Cerebellar cortex (tissue), 1 donor: Measurements from ENCODE around the gene GABRR2.

Source experiments
- DNase-seq: peaks from one replicate; pipeline ENCODE4 v3.0.0-alpha.2; 2015; ENCODE audit warnings: low spot score

The GABRR2 gene

DNA sequence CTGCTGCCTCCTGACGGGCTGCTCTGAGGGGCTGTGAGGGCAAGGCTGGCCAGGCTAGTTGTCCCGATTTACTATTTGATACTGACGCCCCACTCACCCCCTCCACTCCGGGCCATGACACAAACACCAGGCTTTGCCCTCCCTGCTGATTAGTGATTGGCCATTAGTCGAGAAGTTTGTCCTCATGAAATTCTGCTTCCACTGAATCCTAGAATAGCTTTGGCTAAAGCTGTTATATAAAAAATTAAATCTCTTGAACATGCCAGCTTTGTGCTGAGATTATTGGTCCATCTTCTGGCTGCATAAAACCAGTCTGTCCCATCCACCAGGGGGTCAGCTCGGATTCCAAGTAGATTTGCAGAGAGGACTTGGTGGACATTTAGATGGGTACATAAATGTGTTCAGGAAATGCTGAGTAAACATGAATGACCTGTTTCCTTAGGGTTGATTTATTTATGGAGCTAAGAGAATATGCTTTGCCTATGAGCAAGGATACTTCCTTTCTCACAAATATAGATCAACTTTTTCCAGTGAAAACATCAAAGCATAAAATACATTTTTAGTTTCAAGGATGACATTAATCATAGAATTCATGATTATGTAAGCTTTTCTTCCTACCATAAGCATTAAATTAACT lies at the start of gene GABRR2:
TSS of gene GABRR2 (minus strand) at position 51 of the 637 bp plus-strand sequence. CDS start 134 bp downstream, outside the sequence.
- no peak for DNase-seq

- no peak for DNase-seq
Measured at GRCh38 chr6:89364586-89364985, 49.5 kb upstream of the GABRR2 start.

DNA sequence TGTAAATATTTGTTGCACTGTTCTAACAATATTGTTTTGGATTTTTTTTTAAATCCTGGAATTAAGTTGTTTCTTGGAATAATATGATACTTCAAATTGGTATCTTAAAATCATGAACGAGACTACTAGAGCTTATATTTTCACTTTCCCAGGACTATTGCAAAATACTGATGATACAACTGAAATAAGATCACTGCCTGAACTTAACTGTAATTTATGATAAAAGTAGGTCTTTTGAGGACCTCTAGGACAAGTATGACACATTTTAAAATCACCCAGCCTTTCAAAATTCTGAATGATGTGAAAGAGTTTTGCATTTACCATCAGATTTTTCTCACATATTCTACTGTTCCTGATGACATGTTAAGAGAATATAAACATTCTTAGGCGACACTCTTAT lies 46.1 kb upstream of the GABRR2 start:
- DNase-seq: no peak

- DNase-seq: no peak
Measured at GRCh38 chr6:89360415-89360999, 45.4 kb upstream of the GABRR2 start.

DNA sequence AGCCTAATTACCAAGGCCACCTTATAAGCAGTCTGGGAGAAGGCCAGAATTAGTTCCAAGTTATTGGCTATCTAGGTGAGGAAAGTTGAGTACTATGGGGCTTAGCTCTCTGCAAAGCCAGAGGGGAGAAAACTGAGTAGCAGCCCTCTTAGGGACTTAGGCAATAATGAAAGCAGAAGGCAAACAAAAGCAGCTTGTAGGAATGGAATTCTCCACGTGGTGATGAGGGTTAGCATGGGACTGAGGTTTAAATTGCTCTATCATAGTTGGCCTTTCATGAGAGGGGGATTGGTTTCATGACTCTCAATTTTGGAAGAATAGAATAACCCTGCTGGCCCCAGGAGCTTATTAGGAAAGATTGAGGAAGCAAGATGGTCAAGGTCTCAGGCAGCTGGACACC lies 44.5 kb upstream of the GABRR2 start:
- DNase-seq: no peak

GRCh38 chr6:89357390-89357789 lies 42.3 kb upstream of the GABRR2 start:
- DNase-seq: no peak

GRCh38 chr6:89356642-89357170 lies 41.6 kb upstream of the GABRR2 start:
- DNase-seq: no peak

- DNase-seq: no peak
Measured at GRCh38 chr6:89355511-89356194, 40.6 kb upstream of the GABRR2 start.

- DNase-seq: no peak
Measured at GRCh38 chr6:89353702-89354392, 38.7 kb upstream of the GABRR2 start.

- no peak for DNase-seq
Measured at GRCh38 chr6:89353118-89353556, 38.0 kb upstream of the GABRR2 start.

DNA sequence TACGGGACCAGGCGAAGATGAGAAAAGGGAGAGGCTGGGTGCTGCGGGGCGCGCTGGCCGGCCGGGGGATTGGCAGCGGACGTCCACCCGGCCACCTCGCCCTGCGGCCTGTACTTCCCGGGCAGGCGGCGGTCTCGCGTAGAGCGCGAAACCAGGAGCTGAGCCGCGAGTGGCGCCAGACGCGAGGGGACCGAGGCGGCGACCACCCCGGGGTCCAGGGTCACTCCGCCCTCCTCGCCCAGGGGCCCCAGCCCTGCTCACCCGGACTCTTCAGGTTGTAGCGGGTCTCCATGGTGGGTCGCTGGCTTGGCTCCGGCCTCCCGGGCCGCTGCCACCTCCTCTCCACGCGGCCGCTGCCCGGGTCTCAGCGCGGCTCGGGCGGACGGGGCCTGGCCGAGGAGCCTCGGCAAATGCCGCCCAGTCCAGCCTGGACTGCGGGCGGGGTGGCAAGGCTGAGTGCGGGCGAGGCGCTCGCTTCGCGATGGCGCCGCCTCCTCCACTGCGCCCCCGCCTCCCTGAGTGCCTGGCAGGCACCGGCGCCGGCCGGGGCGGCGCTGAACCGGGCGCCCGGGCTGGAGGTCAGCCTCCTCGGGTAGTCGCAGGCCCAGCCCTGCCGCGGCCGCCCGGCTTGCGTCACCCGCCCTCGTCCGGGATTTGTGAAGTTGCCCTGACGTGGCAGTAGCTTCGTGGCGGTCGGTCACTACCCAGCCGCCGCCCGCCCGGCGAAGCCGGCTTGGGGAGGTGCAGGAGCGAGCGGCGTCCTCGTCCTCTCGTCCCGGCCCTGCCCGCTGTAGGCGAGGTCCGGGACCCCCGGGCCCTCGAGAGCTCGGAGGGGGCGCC lies 37.4 kb upstream of the GABRR2 start, which contains the start of gene UBE2J1:
TSS of gene UBE2J1 (minus strand) at position 445 of the 840 bp plus-strand sequence. CDS start at position 292, 153 bp downstream.
- DNase-seq: peak; percentile 84

GRCh38 chr6:89351671-89352277 lies 36.7 kb upstream of the GABRR2 start:
- peak; percentile 47 for DNase-seq

GRCh38 chr6:89350281-89350966 lies 35.3 kb upstream of the GABRR2 start:
- no peak for DNase-seq

GRCh38 chr6:89348372-89348771 lies 33.3 kb upstream of the GABRR2 start:
- no peak for DNase-seq

DNA sequence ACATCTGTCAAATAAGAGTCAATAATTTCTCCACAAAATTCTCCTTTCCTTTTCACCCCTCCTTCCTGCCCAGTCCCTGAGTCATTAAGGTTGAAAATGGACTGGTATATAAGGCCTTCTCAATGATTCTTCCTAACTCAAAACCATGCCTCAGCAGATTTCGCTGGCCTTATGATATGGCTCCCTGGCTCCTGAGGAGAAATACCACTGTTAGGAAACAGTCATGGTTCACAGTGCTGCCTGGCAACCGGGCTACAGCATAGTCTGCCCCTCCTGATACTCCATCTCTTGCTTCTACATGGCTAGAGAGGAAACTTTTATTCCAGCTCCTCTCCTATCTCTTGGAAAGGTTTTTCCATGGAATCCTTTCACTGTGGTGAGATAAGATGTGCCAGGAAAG lies 32.7 kb upstream of the GABRR2 start:
- no peak for DNase-seq

DNA sequence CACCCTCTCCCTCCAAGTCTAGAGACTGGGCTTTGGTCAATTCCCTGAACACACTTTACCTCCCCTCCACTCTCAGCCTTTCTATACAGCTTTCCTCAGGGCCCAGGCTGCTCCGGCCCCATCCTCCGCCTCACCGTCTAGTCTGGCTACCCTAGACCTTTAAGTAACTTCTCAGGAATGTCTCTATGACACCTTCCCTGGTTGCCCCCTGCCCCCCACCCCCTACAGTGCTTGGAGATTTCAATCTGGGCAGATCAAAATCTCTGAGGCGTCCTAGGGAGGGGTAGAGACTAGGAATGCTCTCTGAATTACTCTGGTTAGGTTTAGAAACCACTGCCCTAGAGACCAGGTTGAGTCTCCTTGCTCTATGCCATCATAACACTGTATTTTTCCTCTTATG lies 31.3 kb upstream of the GABRR2 start:
- no peak for DNase-seq

DNA sequence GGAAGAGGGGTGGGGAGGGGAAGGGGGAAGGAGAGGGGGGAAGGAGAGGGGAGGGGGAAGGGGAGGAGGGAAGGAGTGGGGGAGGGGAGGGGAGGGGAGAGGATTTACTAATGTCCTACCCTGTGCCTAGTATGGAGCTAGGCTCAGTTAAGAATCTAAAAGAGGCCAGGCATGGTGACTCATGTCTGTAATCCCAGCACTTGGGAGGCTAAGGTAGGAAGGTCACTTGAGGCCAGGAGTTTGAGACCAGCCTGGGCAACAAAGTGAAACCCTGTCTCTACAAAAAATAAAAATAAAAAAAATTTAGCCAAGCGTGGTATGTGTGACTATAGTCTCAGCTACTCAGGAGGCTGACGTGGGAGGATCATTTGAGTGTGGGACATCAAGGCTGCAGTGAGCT lies 24.5 kb upstream of the GABRR2 start:
- no peak for DNase-seq

DNA sequence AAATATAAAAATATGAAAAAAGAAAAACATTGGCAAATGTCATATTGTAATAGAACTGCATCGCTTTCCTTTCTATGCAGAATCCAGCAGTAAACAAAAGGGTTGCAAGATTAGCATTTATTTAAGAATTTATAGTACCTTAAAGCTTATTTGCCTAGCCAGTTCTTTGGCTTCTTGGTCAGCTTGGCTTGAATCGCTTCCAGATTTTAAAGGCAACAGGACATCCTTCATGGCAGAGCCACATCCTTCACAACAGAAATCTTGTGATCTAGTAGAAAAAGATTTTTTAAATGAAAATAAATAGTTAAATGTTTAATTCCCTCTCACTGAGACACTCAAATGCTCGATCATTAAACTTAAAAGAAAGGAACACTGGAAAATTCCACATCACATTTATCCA lies 20.1 kb upstream of the GABRR2 start:
- no peak for DNase-seq

DNA sequence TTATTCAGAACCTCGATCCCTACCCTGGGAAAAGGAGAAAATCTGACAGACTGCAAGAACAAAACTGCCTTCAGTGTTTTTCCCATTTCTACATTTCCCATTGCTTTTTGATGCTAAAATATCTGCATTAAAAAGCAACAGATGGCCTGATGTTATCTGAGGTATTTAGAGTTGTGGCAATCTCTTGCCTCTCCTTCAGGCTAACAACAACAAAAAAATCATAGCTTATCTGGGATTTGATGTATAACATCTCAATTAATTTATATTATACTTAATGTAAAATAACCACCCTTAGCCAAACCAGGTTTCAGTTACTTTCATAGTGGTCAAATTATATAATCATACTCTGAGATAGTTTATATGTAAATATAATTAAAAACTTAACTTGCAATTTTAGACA lies 15.8 kb upstream of the GABRR2 start:
- DNase-seq: no peak

- no peak for DNase-seq
Measured at GRCh38 chr6:89328976-89329375, 13.9 kb upstream of the GABRR2 start.
